CD4-positive, alpha-beta T cell treated with Interleukin-6 at 100 ng/mL for 8 hours (primary cell): ENCODE data around the gene LAGE3.

ENCODE experiments used
- DNase-seq: peaks from one replicate; pipeline ENCODE4 v3.0.0-alpha.2; 2020; ENCODE audit warnings: mixed read lengths, low spot score

The LAGE3 gene

GRCh38 chrX:154434394-154435168, 44.5 kb downstream of the LAGE3 start:
- DNase-seq = no peak

DNA sequence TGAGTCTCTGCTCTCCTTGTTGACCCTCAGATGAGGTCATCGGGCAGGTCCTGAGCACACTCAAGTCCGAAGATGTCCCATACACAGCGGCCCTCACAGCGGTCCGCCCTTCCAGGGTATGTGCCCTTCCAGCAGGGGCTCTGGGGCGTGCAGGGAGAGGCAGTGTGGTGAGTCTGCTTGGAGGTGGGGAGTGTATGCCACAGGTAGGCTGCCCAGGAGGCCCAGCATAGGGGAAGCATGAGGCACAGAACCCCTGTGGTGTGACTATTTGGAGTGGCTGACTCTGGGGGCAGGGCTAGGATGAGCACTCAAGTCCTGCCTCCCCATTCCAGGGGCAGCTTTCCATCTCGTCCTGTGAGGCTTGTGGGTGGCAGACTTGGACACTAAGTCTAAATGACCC, 45.5 kb downstream of the LAGE3 start:
- no peak for DNase-seq

DNA sequence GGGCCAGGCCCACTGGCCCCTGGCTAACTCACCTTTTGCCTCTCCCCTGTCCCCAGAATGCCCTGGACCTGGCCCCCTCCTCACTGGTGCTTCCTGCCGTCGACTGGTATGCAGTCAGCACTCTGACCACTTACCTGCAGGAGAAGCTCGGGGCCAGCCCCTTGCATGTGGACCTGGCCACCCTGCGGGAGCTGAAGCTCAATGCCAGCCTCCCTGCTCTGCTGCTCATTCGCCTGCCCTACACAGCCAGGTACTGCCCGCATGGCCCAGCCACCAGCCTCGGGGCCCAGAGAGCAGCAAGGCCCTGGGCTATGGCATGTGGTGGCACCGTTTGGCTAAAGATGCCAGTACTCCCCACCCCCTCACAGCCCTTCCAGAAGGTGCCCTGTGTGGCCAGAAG, 46.9 kb downstream of the LAGE3 start:
- no peak for DNase-seq

GRCh38 chrX:154431341-154431740, 47.7 kb downstream of the LAGE3 start:
- no peak for DNase-seq

- no peak for DNase-seq
Observed at GRCh38 chrX:154430916-154431315, 48.2 kb downstream of the LAGE3 start.

GRCh38 chrX:154430479-154430878, 48.6 kb downstream of the LAGE3 start:
- DNase-seq = no peak

DNA sequence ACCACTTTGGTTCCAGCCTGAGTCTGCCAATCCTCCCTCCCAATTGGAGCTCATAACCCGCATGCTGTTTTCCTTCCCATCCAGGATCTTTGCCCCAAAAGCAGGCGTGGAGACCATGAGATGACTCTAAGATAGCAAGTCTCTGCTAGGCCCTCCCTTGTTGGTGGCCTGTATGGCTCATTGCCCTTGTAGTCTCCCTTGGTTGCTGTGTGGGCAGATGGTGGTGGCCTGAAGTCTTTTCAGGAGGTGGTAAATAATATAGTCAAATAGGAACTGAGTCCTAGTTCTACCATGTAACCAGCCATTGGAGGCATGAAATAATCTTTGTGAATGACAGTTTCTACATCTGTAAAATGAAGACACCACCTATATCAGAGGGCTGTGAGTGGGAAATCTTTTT, 49.4 kb downstream of the LAGE3 start:
- no peak for DNase-seq

DNA sequence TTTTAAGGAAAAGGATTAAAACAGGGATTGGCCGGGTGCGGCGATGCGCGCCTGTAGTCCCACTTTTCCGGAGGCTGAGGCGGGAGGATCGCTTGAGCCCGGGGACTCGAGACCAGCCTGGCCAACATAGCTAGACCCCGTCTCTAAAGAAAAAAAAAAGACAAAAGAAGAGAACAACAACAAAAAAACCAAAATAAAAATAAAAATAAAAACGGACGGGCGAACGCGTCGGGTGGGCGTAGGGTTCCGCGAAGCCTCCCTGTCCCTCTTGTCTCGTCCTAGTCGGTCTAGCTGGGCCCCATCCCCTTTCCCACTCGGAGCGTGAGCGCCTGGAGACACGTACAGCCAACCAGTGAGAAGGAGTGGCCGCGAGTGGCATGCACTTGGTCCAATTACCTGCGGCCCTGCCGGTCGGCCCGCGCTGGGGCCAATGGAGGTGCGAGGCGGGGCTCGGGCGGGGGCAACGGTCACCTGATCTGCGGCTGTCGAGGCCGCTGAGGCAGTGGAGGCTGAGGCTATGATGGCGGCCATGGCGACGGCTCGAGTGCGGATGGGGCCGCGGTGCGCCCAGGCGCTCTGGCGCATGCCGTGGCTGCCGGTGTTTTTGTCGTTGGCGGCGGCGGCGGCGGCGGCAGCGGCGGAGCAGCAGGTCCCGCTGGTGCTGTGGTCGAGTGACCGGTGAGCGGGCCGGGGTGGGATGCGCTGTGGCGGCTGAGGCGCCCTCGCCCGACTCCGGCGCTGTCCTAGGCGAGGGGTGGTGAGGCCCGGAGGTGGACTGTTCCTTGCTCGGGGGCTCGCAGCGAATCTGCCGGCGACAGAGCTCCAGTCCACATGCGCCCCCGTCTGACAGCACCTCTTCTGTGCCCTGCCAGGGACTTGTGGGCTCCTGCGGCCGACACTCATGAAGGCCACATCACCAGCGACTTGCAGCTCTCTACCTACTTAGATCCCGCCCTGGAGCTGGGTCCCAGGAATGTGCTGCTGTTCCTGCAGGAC, 50.6 kb downstream of the LAGE3 start, which contains the start of gene ATP6AP1:
Gene ATP6AP1 (plus strand): TSS at position 502 of the 996 bp plus-strand sequence. CDS start 16 bp downstream, at position 518.
- peak; percentile 89 for DNase-seq
